ENCODE data around the gene ATL2. TPM values are rescaled to one million over a fixed set of nuclear protein-coding genes. Genes with fewer than 3 reads are reported as not detected.
"Not testable (repeated sequence)": the region's sequence is repeated elsewhere in the genome, so short reads cannot be mapped to it uniquely, and the experiment has no call there.

ATL2 gene
- total and polyA plus RNA-seq, 3 experiments from 2014 or later, result 23.4 to 62.4 (median 61.5) TPM

DNA sequence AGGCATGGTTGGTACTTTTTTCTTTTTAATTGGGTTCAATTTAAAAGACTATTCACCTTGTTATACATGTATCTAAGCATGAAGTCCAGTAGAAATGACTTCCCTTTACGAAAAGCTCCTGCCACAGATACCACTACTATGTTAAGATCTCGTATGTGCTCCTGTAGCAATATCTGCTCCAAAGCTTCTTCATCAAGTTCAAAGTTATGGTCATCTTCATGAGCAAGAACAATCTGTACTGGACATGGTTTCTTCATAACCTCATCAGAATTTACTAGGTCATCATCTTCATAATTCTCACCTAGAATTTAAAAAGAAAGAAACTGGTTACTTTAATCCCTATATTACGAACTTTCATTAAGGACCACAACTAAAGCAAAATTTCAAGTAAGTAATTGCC is 33.9 kb downstream of the ATL2 start:
- Histone ChIP-seq H3K27ac (ENCODE audit: low read depth, low read length) (no peak overlapping the region), H3K4me3 (ENCODE audit: low read length) (no peak overlapping the region), H3K9me3 (ENCODE audit: low read length) (no peaks in the 10 kb centered on the region), H3K4me1 (ENCODE audit: insufficient read depth, low read length) (no peaks in the 10 kb centered on the region), H3K36me3 (ENCODE audit: insufficient read depth, low read length) (no peaks in the 10 kb centered on the region), H3K27me3 (ENCODE audit: insufficient read depth, low read length, poor library complexity, severe bottlenecking) (no peaks in the 10 kb centered on the region)
- Mint-ChIP-seq H3K9me3 (peaks cover 0 to 3% (median 0%) of the 10 kb centered on the region in 5 donors), H3K36me3 (peaks cover 19 to 45% (median 19%) of the 10 kb centered on the region in 3 donors), H3K4me3 (no peak overlapping the region), H3K27ac (no peak overlapping the region), H3K27me3 (no peaks in the 10 kb centered on the region), H3K4me1 (peaks cover 0 to 2% (median 0%) of the 10 kb centered on the region in 3 donors)
- CTCF ChIA-PET, result no interaction called here
- POLR2A ChIA-PET, result interaction anchor here (0.7 kb wide), 1 partner anchor 19 kb away, joined by 9 read pairs; no protein-coding TSS in a partner anchor
- no peak for DNase-seq

DNA sequence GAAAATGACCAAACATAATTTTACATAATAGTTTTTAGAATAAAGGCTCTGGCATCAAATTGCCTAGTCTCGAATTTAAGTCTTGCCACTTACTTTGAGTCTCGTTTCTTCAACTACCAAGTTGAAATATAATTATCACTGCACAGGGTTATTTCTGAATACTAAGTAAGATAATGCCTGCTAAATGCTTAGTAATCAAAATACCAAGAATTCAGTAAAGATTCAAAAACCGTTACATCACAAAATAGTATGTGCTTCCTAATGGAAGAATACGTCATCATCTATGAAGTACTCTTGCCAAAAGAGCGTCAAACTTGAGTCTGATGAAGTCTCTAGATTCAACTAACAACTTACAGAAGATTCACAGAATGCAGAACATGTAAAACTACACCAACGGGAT is 40.5 kb downstream of the ATL2 start:
- Mint-ChIP-seq H3K9me3 (no peaks in the 10 kb centered on the region), H3K27me3 (no peaks in the 10 kb centered on the region), H3K4me3 (no peak overlapping the region), H3K4me1 (peaks cover 0 to 4% (median 4%) of the 10 kb centered on the region in 3 donors), H3K36me3 (peaks cover 8 to 59% (median 10%) of the 10 kb centered on the region in 3 donors), H3K27ac (no peak overlapping the region)
- H3K9me3 ChIP-seq (ENCODE audit: low read length), result no peaks in the 10 kb centered on the region
- ChIA-PET POLR2A (no interaction called here), CTCF (no interaction called here)
- no peaks in the 10 kb centered on the region for H3K27me3 ChIP-seq (ENCODE audit: insufficient read depth, low read length, poor library complexity, severe bottlenecking)
- H3K4me1 ChIP-seq (ENCODE audit: insufficient read depth, low read length), result no peaks in the 10 kb centered on the region
- H3K27ac ChIP-seq (ENCODE audit: low read depth, low read length), result no peak overlapping the region
- H3K4me3 ChIP-seq (ENCODE audit: low read length), result no peak overlapping the region
- H3K36me3 ChIP-seq (ENCODE audit: insufficient read depth, low read length), result no peaks in the 10 kb centered on the region
- no peak for DNase-seq

DNA sequence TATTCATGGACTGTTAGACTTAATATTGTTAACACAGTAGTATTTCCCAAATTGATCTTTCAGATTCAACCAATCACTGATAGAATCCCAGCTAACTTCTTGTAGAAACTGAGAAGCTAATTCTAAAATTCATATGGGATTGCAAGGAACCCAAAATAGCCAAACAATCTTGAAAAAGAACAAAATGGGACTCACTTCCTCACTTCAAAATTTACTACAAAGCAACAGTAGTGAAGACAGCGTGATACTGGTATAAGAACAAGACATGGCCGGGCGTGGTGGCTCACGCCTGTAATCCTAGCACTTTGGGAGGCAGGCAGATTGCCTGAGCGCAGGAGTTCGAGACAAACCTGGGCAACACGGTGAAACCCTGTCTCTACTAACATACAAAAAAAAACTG is 46.3 kb downstream of the ATL2 start:
- H3K4me1 ChIP-seq (ENCODE audit: insufficient read depth, low read length), result no peaks in the 10 kb centered on the region
- no peaks in the 10 kb centered on the region for H3K27me3 ChIP-seq (ENCODE audit: insufficient read depth, low read length, poor library complexity, severe bottlenecking)
- no peaks in the 10 kb centered on the region for H3K9me3 ChIP-seq (ENCODE audit: low read length)
- no peaks in the 10 kb centered on the region for H3K27me3 Mint-ChIP-seq
- no peaks in the 10 kb centered on the region for H3K36me3 ChIP-seq (ENCODE audit: insufficient read depth, low read length)
- H3K9me3 Mint-ChIP-seq, result peaks cover 0 to 17% (median 16%) of the 10 kb centered on the region in 5 donors
- no peak overlapping the region for H3K4me3 Mint-ChIP-seq
- ChIA-PET CTCF (interaction anchor here (0.7 kb wide), 1 partner anchor 34 kb away, joined by 3 read pairs; no protein-coding TSS in a partner anchor), POLR2A (no interaction called here)
- DNase-seq, result no peak
- H3K4me3 ChIP-seq (ENCODE audit: low read length), result no peak overlapping the region
- no peak overlapping the region for H3K27ac Mint-ChIP-seq
- peaks cover 14 to 15% (median 14%) of the 10 kb centered on the region in 3 donors for H3K4me1 Mint-ChIP-seq
- H3K36me3 Mint-ChIP-seq, result peaks cover 9 to 46% (median 19%) of the 10 kb centered on the region in 3 donors
- no peak overlapping the region for H3K27ac ChIP-seq (ENCODE audit: low read depth, low read length)

DNA sequence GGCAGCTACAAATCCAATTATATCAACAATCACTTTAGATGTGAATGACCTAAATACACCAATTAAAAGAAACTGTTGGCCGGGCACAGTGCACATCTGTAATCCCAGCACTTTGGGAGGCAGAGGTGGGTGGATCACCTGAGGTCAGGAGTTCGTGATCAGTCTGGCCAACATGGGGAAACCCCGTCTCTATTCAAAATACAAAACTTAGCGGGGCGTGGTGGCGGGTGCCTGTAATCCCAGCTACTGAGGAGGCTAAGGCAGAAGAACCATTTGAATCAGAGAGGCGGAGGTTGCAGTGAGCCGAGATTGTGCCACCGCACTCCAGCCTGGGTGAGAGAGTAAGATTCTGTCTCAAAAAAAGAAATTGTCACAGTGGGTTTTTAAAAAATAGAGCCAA is 49.5 kb downstream of the ATL2 start:
- Mint-ChIP-seq H3K9me3 (peaks cover 0 to 17% (median 16%) of the 10 kb centered on the region in 5 donors), H3K36me3 (peaks cover 15 to 45% (median 19%) of the 10 kb centered on the region in 3 donors), H3K27me3 (no peaks in the 10 kb centered on the region), H3K27ac (peak overlapping the region in 1 of 8 donors; percentile 23), H3K4me3 (no peak overlapping the region), H3K4me1 (peaks cover 26 to 31% (median 30%) of the 10 kb centered on the region in 3 donors)
- POLR2A ChIA-PET, result interaction anchor here (0.6 kb wide), 1 partner anchor 893 kb away, joined by 4 read pairs; no protein-coding TSS in a partner anchor
- CTCF ChIA-PET, result interaction anchor here (0.6 to 1.8 kb wide), 2 partner anchors 49 to 151 kb away, joined by 3 to 4 read pairs; no protein-coding TSS in a partner anchor
- no peaks in the 10 kb centered on the region for H3K27me3 ChIP-seq (ENCODE audit: insufficient read depth, low read length, poor library complexity, severe bottlenecking)
- DNase-seq, result no peak
- no peak overlapping the region for H3K27ac ChIP-seq (ENCODE audit: low read depth, low read length)
- no peaks in the 10 kb centered on the region for H3K9me3 ChIP-seq (ENCODE audit: low read length)
- no peaks in the 10 kb centered on the region for H3K4me1 ChIP-seq (ENCODE audit: insufficient read depth, low read length)
- H3K4me3 ChIP-seq (ENCODE audit: low read length), result no peak overlapping the region
- no peaks in the 10 kb centered on the region for H3K36me3 ChIP-seq (ENCODE audit: insufficient read depth, low read length)

DNA sequence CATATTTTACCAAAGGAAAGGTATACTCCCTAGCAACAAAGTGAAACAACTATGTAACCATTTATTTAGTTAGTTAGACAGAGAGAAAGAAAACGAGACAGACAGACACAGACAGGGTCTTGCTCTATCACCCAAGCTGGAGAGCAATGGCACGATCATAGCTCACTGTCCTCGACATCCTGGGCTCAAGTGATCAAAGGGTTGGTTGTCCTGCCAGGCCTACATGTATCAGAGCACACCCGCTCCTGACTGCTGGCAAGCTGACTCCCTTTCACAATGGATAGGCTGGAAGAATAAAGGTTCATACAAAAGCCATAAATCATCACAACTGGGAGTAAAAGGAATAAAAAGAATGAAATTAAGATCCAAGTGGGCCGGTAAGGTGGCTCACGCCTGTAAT is 53.5 kb downstream of the ATL2 start:
- Histone ChIP-seq H3K4me1 (ENCODE audit: insufficient read depth, low read length) (no peaks in the 10 kb centered on the region), H3K27ac (ENCODE audit: low read depth, low read length) (no peak overlapping the region), H3K36me3 (ENCODE audit: insufficient read depth, low read length) (no peaks in the 10 kb centered on the region), H3K9me3 (ENCODE audit: low read length) (no peaks in the 10 kb centered on the region), H3K4me3 (ENCODE audit: low read length) (no peak overlapping the region), H3K27me3 (ENCODE audit: insufficient read depth, low read length, poor library complexity, severe bottlenecking) (no peaks in the 10 kb centered on the region)
- peaks cover 27 to 30% (median 30%) of the 10 kb centered on the region in 3 donors for H3K4me1 Mint-ChIP-seq
- H3K4me3 Mint-ChIP-seq, result peak overlapping the region in 1 of 7 donors; percentile 6
- no peaks in the 10 kb centered on the region for H3K27me3 Mint-ChIP-seq
- peaks cover 0 to 4% (median 2%) of the 10 kb centered on the region in 5 donors for H3K9me3 Mint-ChIP-seq
- H3K36me3 Mint-ChIP-seq, result peaks cover 6 to 39% (median 16%) of the 10 kb centered on the region in 3 donors
- ChIA-PET CTCF (no interaction called here), POLR2A (no interaction called here)
- H3K27ac Mint-ChIP-seq, result no peak overlapping the region
- no peak for DNase-seq

DNA sequence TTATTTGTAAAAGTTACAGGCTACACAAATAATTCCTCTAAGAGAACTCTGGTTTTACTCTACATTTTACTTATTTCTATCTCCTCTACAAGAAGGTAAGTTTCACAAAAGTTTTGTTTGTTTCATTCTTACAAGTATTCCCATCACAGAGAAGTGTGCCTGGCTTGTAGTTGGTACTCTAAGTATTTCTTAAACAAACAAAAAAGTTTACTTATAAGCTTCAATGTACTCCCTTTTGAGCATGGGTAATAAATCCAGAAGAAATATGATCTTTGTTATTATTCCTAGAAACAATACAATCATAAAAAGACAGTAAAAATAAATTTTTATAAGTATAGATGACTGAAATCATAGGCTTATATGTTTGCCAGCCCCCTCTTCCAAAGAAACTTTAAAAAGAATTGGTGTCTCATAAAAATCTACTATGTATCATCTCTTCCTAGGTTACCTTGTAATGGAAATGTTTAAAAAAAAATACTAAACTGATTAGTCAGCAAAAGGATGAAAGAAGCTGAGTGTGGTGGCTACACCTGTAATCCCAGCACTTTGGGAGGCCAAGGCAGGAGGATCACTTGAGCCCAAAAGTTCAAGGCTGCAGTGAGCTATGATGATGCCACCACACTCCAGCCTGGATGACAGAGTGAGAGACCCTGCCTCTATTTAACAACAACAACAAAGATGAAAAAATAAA is 54.7 kb downstream of the ATL2 start:
- CTCF ChIA-PET, result no interaction called here
- H3K4me3 ChIP-seq (ENCODE audit: low read length), result no peak overlapping the region
- Mint-ChIP-seq H3K9me3 (peaks cover 0 to 2% (median 0%) of the 10 kb centered on the region in 5 donors), H3K4me1 (peaks cover 25 to 28% (median 27%) of the 10 kb centered on the region in 3 donors), H3K4me3 (no peak overlapping the region), H3K36me3 (peaks cover 0 to 47% (median 15%) of the 10 kb centered on the region in 3 donors), H3K27ac (peak overlapping the region in 1 of 8 donors; percentile 3), H3K27me3 (no peaks in the 10 kb centered on the region)
- H3K27me3 ChIP-seq (ENCODE audit: insufficient read depth, low read length, poor library complexity, severe bottlenecking), result no peaks in the 10 kb centered on the region
- no peak overlapping the region for H3K27ac ChIP-seq (ENCODE audit: low read depth, low read length)
- no peaks in the 10 kb centered on the region for H3K9me3 ChIP-seq (ENCODE audit: low read length)
- no peaks in the 10 kb centered on the region for H3K4me1 ChIP-seq (ENCODE audit: insufficient read depth, low read length)
- no peak for DNase-seq
- no peaks in the 10 kb centered on the region for H3K36me3 ChIP-seq (ENCODE audit: insufficient read depth, low read length)
- POLR2A ChIA-PET, result no interaction called here

DNA sequence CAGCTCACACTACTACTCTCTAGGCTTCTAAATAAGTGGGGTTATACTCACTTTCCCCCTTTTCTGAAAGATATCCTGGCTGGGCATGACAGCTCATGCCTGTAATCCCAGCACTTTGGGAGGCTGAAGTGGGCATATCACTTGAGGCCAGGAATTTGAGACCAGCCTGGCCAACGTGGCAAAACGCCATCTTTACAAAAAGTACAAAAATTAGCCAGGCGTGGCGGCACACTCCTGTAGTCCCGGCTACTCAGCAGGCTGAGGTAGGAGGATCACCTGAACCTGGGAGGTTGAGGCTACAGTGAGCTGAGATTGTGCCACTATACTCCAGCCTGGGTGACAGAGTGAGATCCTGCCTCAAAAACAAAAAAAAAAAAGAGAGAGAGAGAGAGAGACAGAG is 57.8 kb downstream of the ATL2 start:
- H3K9me3 Mint-ChIP-seq; POLR2A ChIA-PET; H3K27ac ChIP-seq (ENCODE audit: low read depth, low read length); H3K27ac Mint-ChIP-seq; H3K4me3 ChIP-seq (ENCODE audit: low read length); H3K4me1 Mint-ChIP-seq; H3K27me3 Mint-ChIP-seq; H3K9me3 ChIP-seq (ENCODE audit: low read length); H3K4me1 ChIP-seq (ENCODE audit: insufficient read depth, low read length); DNase-seq; H3K4me3 Mint-ChIP-seq; H3K27me3 ChIP-seq (ENCODE audit: insufficient read depth, low read length, poor library complexity, severe bottlenecking): not testable (repeated sequence)
- H3K36me3 Mint-ChIP-seq, result peaks cover 0 to 63% (median 9%) of the 10 kb centered on the region in 3 donors
- CTCF ChIA-PET, result interaction anchor here (0.8 kb wide), 1 partner anchor 189 kb away, joined by 3 read pairs; no protein-coding TSS in a partner anchor
- H3K36me3 ChIP-seq (ENCODE audit: insufficient read depth, low read length), result peaks cover 10% of the 10 kb centered on the region

DNA sequence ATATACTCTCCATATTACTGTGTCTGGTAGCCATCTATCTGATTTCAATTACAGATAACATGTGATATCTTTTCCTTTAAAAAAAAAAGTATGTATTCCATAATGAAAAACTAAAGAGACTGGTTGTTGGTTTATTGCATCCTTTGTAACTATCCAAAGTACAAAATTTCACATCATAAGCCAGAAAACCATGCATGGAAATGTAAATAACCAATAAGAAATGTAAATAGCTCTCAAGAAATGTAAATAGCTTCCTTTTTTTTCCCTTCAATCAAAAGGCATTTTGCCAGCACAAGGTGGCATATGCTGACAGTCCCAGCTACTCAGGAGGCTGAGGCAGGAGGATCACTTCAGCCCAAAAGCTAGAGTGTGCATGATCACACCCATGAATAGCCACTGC is 59.3 kb downstream of the ATL2 start:
- Mint-ChIP-seq H3K36me3 (peaks cover 0 to 68% (median 15%) of the 10 kb centered on the region in 3 donors), H3K4me1 (peaks cover 0 to 2% (median 0%) of the 10 kb centered on the region in 3 donors), H3K4me3 (no peak overlapping the region), H3K27me3 (no peaks in the 10 kb centered on the region), H3K9me3 (no peaks in the 10 kb centered on the region), H3K27ac (no peak overlapping the region)
- Histone ChIP-seq H3K27me3 (ENCODE audit: insufficient read depth, low read length, poor library complexity, severe bottlenecking) (no peaks in the 10 kb centered on the region), H3K36me3 (ENCODE audit: insufficient read depth, low read length) (peaks cover 12% of the 10 kb centered on the region), H3K9me3 (ENCODE audit: low read length) (no peaks in the 10 kb centered on the region), H3K27ac (ENCODE audit: low read depth, low read length) (no peak overlapping the region), H3K4me1 (ENCODE audit: insufficient read depth, low read length) (no peaks in the 10 kb centered on the region), H3K4me3 (ENCODE audit: low read length) (no peak overlapping the region)
- DNase-seq, result no peak
- ChIA-PET POLR2A (no interaction called here), CTCF (interaction anchor here (1.2 to 5.0 kb wide), 3 partner anchors 145 to 191 kb away, joined by 3 to 63 read pairs (median 14); no protein-coding TSS in a partner anchor)
